Measurements from ENCODE around the gene NAGPA.

GRCh38 chr16:5034167-5034523 lies 410 bp upstream of the NAGPA start:
- TF ChIP-seq POLR2A (IDR thresholded peaks at IDR 0.05; ENCODE audit: low read length) (no peak), GATA1 (IDR thresholded peaks at IDR 0.05; ENCODE audit: low read depth, low read length) (no peak)

Measured in erythroblast (primary cell).